ENCODE data around the gene CHCHD3. TPM values are rescaled to one million over a fixed set of nuclear protein-coding genes. Genes with fewer than 3 reads are reported as not detected.

CHCHD3 gene
- total and polyA plus RNA-seq, 7 donors, result 61.7 to 93.4 (median 63.7) TPM

- 66 to 67% methylated on average over 4 of the region's 4 CpGs for WGBS, 2 donors
- Histone ChIP-seq H3K9me3 (no peaks in the 10 kb centered on the region), H3K27ac (no peak overlapping the region), H3K4me3 (no peak overlapping the region), H3K36me3 (no peaks in the 10 kb centered on the region), H3K27me3 (no peaks in the 10 kb centered on the region), H3K4me1 (peaks cover 0 to 27% (median 11%) of the 10 kb centered on the region in 4 donors)
- TF ChIP-seq POLR2AphosphoS5 (IDR thresholded peaks at IDR 0.05), result no peak
- no peak for TF ChIP-seq CTCF (IDR thresholded peaks at IDR 0.05)
- TF ChIP-seq EP300 (IDR thresholded peaks at IDR 0.05), result no peak
- no peak for TF ChIP-seq POLR2A (IDR thresholded peaks at IDR 0.05)
- intact Hi-C loops (cut with DNase I), result no loop called here
- DNase-seq, result no peak
These were observed 78.6 kb downstream of the CHCHD3 start for GRCh38 chr7:133003052-133003910.

- Histone ChIP-seq H3K27me3 (no peaks in the 10 kb centered on the region), H3K4me3 (no peak overlapping the region), H3K36me3 (no peaks in the 10 kb centered on the region), H3K4me1 (peaks cover 0 to 27% (median 11%) of the 10 kb centered on the region in 4 donors), H3K27ac (no peak overlapping the region), H3K9me3 (no peaks in the 10 kb centered on the region)
- 93 to 95% methylated on average over 5 of the region's 5 CpGs for WGBS, 2 donors
- no peak for TF ChIP-seq EP300 (IDR thresholded peaks at IDR 0.05)
- no peak for TF ChIP-seq POLR2A (IDR thresholded peaks at IDR 0.05)
- TF ChIP-seq POLR2AphosphoS5 (IDR thresholded peaks at IDR 0.05), result no peak
- TF ChIP-seq CTCF (IDR thresholded peaks at IDR 0.05), result no peak
- DNase-seq, result no peak
- intact Hi-C loops (cut with DNase I), result no loop called here
These were observed 80.2 kb downstream of the CHCHD3 start for GRCh38 chr7:133001727-133002126.

GRCh38 chr7:132999845-133000244 is 82.0 kb downstream of the CHCHD3 start:
- H3K27ac ChIP-seq, result no peak overlapping the region
- H3K4me3 ChIP-seq, result no peak overlapping the region
- DNase-seq, result no peak
- H3K36me3 ChIP-seq, result no peaks in the 10 kb centered on the region
- TF ChIP-seq EP300 (IDR thresholded peaks at IDR 0.05) (no peak), POLR2AphosphoS5 (IDR thresholded peaks at IDR 0.05) (no peak), POLR2A (IDR thresholded peaks at IDR 0.05) (no peak), CTCF (IDR thresholded peaks at IDR 0.05) (no peak)
- no peaks in the 10 kb centered on the region for H3K27me3 ChIP-seq
- intact Hi-C loops (cut with DNase I), result no loop called here
- H3K4me1 ChIP-seq, result peaks cover 0 to 27% (median 13%) of the 10 kb centered on the region in 4 donors
- WGBS, 2 donors, result 99% methylated on average over 1 of the region's 1 CpG
- no peaks in the 10 kb centered on the region for H3K9me3 ChIP-seq

GRCh38 chr7:132998763-132999162 is 83.1 kb downstream of the CHCHD3 start:
- 96% methylated on average over 1 of the region's 1 CpG for WGBS, 2 donors
- no peaks in the 10 kb centered on the region for H3K27me3 ChIP-seq
- no peak for DNase-seq
- H3K4me1 ChIP-seq, result peaks cover 0 to 27% (median 13%) of the 10 kb centered on the region in 4 donors
- H3K36me3 ChIP-seq, result no peaks in the 10 kb centered on the region
- H3K4me3 ChIP-seq, result no peak overlapping the region
- H3K9me3 ChIP-seq, result no peaks in the 10 kb centered on the region
- no peak overlapping the region for H3K27ac ChIP-seq
- intact Hi-C loops (cut with DNase I), result no loop called here
- TF ChIP-seq CTCF (IDR thresholded peaks at IDR 0.05) (no peak), POLR2AphosphoS5 (IDR thresholded peaks at IDR 0.05) (no peak), POLR2A (IDR thresholded peaks at IDR 0.05) (no peak), EP300 (IDR thresholded peaks at IDR 0.05) (no peak)
